Measurements from ENCODE around the gene TBX3. TPM values are rescaled to one million over a fixed set of nuclear protein-coding genes. Genes with fewer than 3 reads are reported as not detected.

Gene TBX3
- total RNA-seq, 2 experiments from 2014 or later = not detected

DNA sequence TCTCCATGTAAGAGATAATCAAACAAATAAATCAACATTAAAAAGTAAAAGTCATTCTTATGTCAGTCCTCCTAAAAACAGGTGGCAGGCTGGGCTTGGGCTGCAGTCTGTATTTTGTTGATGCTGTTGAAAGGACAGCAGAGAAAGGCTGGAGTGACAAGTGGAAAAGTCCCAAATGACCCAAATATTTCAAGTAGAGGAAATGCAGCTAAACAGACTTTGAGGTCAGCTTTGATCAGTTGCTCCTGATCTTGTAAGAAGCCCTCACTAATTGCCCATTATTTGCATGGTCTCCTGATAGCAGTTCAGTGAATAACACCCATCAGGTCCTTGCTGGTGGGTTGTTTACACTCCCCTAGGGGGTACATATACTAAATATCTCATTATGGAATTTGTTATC lies 24.9 kb downstream of the TBX3 start:
- CTCF ChIA-PET = no interaction called here
- H3K27ac Mint-ChIP-seq = no peak overlapping the region
- H3K36me3 Mint-ChIP-seq (ENCODE audit: low read depth) = no peaks in the 10 kb centered on the region
- peaks cover 22% of the 10 kb centered on the region for H3K27me3 Mint-ChIP-seq
- H3K4me3 Mint-ChIP-seq = no peak overlapping the region
- intact Hi-C loops (cut with micrococcal nuclease) = no loop called here
- TF ChIP-seq, protein P1, sequence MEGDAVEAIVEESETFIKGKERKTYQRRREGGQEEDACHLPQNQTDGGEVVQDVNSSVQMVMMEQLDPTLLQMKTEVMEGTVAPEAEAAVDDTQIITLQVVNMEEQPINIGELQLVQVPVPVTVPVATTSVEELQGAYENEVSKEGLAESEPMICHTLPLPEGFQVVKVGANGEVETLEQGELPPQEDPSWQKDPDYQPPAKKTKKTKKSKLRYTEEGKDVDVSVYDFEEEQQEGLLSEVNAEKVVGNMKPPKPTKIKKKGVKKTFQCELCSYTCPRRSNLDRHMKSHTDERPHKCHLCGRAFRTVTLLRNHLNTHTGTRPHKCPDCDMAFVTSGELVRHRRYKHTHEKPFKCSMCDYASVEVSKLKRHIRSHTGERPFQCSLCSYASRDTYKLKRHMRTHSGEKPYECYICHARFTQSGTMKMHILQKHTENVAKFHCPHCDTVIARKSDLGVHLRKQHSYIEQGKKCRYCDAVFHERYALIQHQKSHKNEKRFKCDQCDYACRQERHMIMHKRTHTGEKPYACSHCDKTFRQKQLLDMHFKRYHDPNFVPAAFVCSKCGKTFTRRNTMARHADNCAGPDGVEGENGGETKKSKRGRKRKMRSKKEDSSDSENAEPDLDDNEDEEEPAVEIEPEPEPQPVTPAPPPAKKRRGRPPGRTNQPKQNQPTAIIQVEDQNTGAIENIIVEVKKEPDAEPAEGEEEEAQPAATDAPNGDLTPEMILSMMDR (IDR thresholded peaks at IDR 0.05) = no peak
- no peaks in the 10 kb centered on the region for H3K9me3 Mint-ChIP-seq
- DNase-seq = no peak
- no peaks in the 10 kb centered on the region for H3K4me1 Mint-ChIP-seq (ENCODE audit: low read depth)
- POLR2A ChIA-PET = no interaction called here
- ATAC-seq = no peak

DNA sequence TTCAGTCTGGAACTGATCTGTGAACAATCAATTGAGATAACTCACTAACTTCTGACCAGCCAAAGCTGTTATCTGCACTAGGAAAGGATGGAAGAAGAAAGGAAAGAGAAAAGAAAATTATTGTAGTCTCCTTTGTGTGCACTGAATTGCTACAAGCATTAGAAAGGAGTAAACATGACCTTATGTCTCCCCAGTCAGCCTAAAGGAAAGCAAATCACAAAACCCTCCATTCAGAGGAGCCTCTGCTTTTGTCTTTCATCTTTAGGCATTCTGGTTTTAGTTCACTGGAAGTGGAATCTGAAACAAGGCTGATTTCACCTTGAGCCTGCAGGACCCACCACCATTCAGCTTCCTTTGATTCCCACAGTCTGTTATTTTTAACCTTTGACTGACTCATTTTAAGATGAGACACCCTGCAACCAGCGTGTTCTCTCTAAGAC lies 26.0 kb downstream of the TBX3 start:
- intact Hi-C loops (cut with micrococcal nuclease) = no loop called here
- Mint-ChIP-seq H3K9me3 (no peaks in the 10 kb centered on the region), H3K4me1 (ENCODE audit: low read depth) (no peaks in the 10 kb centered on the region), H3K36me3 (ENCODE audit: low read depth) (no peaks in the 10 kb centered on the region), H3K27me3 (peaks cover 15% of the 10 kb centered on the region), H3K27ac (no peak overlapping the region), H3K4me3 (no peak overlapping the region)
- TF ChIP-seq, protein P1 (IDR thresholded peaks at IDR 0.05) = no peak
- no peak for ATAC-seq
- ChIA-PET CTCF (no interaction called here), POLR2A (no interaction called here)
- DNase-seq = no peak

DNA sequence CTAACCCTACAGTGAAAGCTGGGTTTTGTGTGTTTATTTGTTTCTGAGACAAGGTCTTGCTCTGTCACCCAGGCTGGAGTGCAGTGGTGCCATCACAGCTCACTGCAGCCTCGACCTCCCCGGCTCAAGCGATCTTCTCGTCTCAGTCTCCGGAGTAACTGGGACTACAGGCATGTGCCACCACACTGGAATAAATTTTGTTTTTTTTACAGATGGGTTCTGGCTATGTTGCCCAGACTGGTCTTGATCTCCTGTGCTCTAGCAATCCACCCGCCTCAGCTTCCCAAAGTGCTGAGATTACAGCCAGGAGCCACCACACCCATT lies 26.4 kb downstream of the TBX3 start:
- TF ChIP-seq, protein P1 (IDR thresholded peaks at IDR 0.05) = no peak
- DNase-seq = no peak
- peaks cover 12% of the 10 kb centered on the region for H3K27me3 Mint-ChIP-seq
- ATAC-seq = no peak
- H3K4me3 Mint-ChIP-seq = no peak overlapping the region
- H3K9me3 Mint-ChIP-seq = no peaks in the 10 kb centered on the region
- H3K27ac Mint-ChIP-seq = no peak overlapping the region
- intact Hi-C loops (cut with micrococcal nuclease) = no loop called here
- POLR2A ChIA-PET = no interaction called here
- H3K4me1 Mint-ChIP-seq (ENCODE audit: low read depth) = no peaks in the 10 kb centered on the region
- CTCF ChIA-PET = no interaction called here
- no peaks in the 10 kb centered on the region for H3K36me3 Mint-ChIP-seq (ENCODE audit: low read depth)

DNA sequence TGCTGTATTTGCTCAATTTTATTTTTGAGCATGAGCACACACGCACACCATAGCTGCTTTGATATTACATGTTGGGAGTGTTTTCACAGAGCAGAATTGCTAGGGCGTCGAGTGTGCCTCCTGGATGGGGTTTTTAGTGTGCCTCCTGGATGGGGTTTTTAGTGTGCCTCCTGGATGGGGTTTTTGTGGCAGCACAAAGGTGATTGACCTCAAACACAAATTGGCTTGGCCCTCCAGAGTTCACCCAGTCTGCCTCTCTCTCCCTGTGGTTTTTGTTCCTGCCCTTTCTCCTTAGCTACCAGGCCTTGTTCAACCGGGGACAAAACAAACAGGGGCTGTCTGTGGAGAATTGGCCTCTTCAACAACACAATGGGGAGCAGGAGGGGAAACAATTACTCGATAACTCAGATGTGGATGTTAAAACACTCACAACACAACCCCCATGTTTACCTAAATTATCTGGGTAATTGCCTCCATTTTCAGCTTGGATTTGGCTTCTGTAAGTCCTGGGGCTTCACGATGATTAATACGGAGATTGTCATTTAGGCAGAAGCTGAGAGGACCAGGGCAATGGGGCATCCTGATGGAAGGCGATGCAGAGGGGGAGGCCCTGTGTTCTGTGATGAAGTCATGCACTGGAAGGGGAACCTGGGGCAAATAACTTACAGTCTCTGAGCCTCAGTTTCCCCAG lies 26.9 kb downstream of the TBX3 start:
- ChIA-PET POLR2A (no interaction called here), CTCF (no interaction called here)
- Mint-ChIP-seq H3K27ac (no peak overlapping the region), H3K36me3 (ENCODE audit: low read depth) (no peaks in the 10 kb centered on the region), H3K4me1 (ENCODE audit: low read depth) (no peaks in the 10 kb centered on the region), H3K27me3 (peaks cover 10% of the 10 kb centered on the region), H3K9me3 (no peaks in the 10 kb centered on the region), H3K4me3 (no peak overlapping the region)
- DNase-seq (no peak), ATAC-seq (no peak)
- TF ChIP-seq, protein P1 (IDR thresholded peaks at IDR 0.05) = no peak
- intact Hi-C loops (cut with micrococcal nuclease) = no loop called here

DNA sequence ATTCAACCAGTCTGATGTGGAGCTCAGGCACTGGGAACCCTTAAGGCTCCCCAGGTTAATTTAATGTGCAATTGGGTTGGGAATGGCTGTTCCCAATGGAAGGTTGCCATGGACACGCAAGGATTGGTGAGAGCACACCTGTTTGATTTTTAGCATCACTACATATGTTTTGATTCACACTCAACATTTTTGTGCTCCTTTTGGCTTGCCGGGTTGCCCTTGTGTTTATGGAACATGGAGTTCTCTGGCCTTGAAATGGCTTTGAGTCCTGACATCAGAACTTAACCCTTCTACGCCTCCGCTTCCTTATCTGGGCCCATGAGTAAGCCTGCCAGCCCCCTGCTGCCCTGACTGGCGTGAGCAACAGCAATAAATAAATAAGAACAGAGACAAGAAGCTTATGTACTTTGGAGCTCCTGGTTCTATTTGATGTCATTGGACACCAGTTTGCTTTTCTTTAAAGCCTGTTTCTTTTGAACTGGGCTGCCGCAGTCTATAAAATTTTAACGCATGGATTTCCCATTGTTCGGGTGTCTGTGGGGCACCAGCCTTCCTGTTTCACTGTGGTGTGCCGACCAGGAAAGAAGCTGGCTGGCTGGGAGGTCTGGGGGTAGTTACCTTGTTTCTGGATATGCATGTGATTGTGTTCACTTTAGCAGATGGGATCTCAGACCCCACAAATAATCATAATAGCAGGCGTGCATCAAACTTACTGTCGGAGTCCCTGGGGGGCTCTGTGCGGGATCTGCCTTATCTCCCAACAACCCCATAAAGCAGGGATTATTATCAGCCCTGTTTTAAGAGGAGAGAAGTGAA lies 27.8 kb downstream of the TBX3 start:
- ChIA-PET CTCF (no interaction called here), POLR2A (no interaction called here)
- DNase-seq = no peak
- intact Hi-C loops (cut with micrococcal nuclease) = no loop called here
- no peak for ATAC-seq
- Mint-ChIP-seq H3K9me3 (no peaks in the 10 kb centered on the region), H3K4me1 (ENCODE audit: low read depth) (no peaks in the 10 kb centered on the region), H3K4me3 (no peak overlapping the region), H3K27me3 (peaks cover 10% of the 10 kb centered on the region), H3K36me3 (ENCODE audit: low read depth) (no peaks in the 10 kb centered on the region), H3K27ac (no peak overlapping the region)
- TF ChIP-seq, protein P1 (IDR thresholded peaks at IDR 0.05) = no peak

All from activated CD8-positive, alpha-beta T cell treated with anti-CD3 and anti-CD28 coated beads for 36 hours (primary cell).